GM12878 (cell line): ENCODE data around the gene ZSWIM7. TPM values are rescaled to one million over a fixed set of nuclear protein-coding genes. Genes with fewer than 3 reads are reported as not detected.

ENCODE experiments used
- ATAC-seq: fragments of 200-7000 bp; cut with Tn5 transposase; 3 replicates; pipeline ENCODE4 v1.9.1; 2020; ENCODE audit warnings: mild to moderate bottlenecking, moderate library complexity
- BruUV-seq: library from RNA; stranded (reverse); fragments of 400-500 nt; replicated peaks from 2 replicates; lab custom pipeline; 2021; lab: Mats Ljungman, UMichigan
- CTCF ChIA-PET: fragments of 300-600 bp; sonication (Branson Sonifier 250); formaldehyde crosslinking; extraction: SDS; loops from one replicate; lab custom pipeline; 2021; ENCODE audit warnings: inconsistent platforms; lab: Yijun Ruan, JAX
- POLR2A ChIA-PET: fragments of 350-600 bp; formaldehyde crosslinking; extraction: SDS; loops from one replicate; lab custom pipeline; 2021; ENCODE audit warnings: inconsistent platforms; lab: Charles Lee
- RAD21 ChIA-PET: fragments of 300-600 bp; sonication (Branson Sonifier 250); formaldehyde crosslinking; loops from one replicate; lab custom pipeline; 2023; ENCODE audit warnings: antibody characterized with exemption; ENCODE audit not compliant: unreplicated experiment; lab: Charles Lee
- SMC1A ChIA-PET: fragments of 300-600 bp; sonication (Branson Sonifier 250); formaldehyde crosslinking; loops from one replicate; lab custom pipeline; 2023; ENCODE audit not compliant: unreplicated experiment, uncharacterized antibody; lab: Charles Lee
- DNase-seq: peaks from one replicate; pipeline ENCODE4 v3.0.0-alpha.2; 2011; ENCODE audit warnings: low read depth, low spot score
- FAIRE-seq: peaks from 3 replicates; lab custom pipeline; 2011; peaks lifted over from hg19 to GRCh38; lab: Jason Lieb, UNC
- H2AFZ ChIP-seq: 2 replicates; pipeline ENCODE4 v1.6.0; 2011; ENCODE audit warnings: low read depth, low read length, control low read depth; ENCODE audit not compliant: control insufficient read depth
- H3K27ac ChIP-seq: 2 replicates; pipeline ENCODE4 v1.5.1; 2011; ENCODE audit warnings: control low read depth; ENCODE audit not compliant: control insufficient read depth, insufficient read depth
- H3K27me3 ChIP-seq, 2 experiments: replicated peaks in 1 of 2; 2 replicates each; pipeline versions ENCODE4 v1.6.0 to v1.6.1; 2011; ENCODE audit warnings: low read length in 1 of 2; ENCODE audit not compliant: control insufficient read depth in 2 of 2, insufficient read depth in 2 of 2
- H3K36me3 ChIP-seq, 2 experiments: 2 replicates each; pipeline ENCODE4 v1.5.1; 2011; ENCODE audit warnings: low read length in 1 of 2; ENCODE audit not compliant: control insufficient read depth in 2 of 2, insufficient read depth in 2 of 2
- H3K4me1 ChIP-seq: 2 replicates; pipeline ENCODE4 v1.6.1; 2011; ENCODE audit warnings: mild to moderate bottlenecking, low read length, moderate library complexity, mixed read lengths; ENCODE audit not compliant: control insufficient read depth, insufficient read depth
- H3K4me2 ChIP-seq: 2 replicates; pipeline ENCODE4 v1.6.0; 2011; ENCODE audit warnings: control low read depth; ENCODE audit not compliant: control insufficient read depth, insufficient read depth
- H3K4me3 ChIP-seq: fragments of 200-600 bp; sonication (generic); 2 replicates; pipeline ENCODE4 v1.5.1; 2016
- H3K79me2 ChIP-seq: 2 replicates; pipeline ENCODE4 v1.6.0; 2011; ENCODE audit warnings: low read length; ENCODE audit not compliant: control insufficient read depth, insufficient read depth
- H3K9ac ChIP-seq: 2 replicates; pipeline ENCODE4 v1.8.0; 2011; ENCODE audit warnings: low read length, control low read depth, mixed read lengths; ENCODE audit not compliant: control insufficient read depth, insufficient read depth
- H3K9me3 ChIP-seq: replicated peaks from 3 replicates; pipeline ENCODE4 v1.5.1; 2011; ENCODE audit warnings: mild to moderate bottlenecking, low read length; ENCODE audit not compliant: control insufficient read depth, insufficient read depth
- H4K20me1 ChIP-seq: 2 replicates; pipeline ENCODE4 v1.6.0; 2011; ENCODE audit not compliant: control insufficient read depth, insufficient read depth
- BCL11A ChIP-seq: IDR thresholded peaks from 2 replicates; pipeline ENCODE4 v1.6.1; 2011; ENCODE audit warnings: low read depth, low read length
- CTCF ChIP-seq, 3 experiments: IDR thresholded peaks in 2 of 3; conservative IDR thresholded peaks in 1 of 3; 2 replicates each; pipeline ENCODE4 v1.5.1; 2011; ENCODE audit warnings: low read depth in 3 of 3, low read length in 3 of 3, mild to moderate bottlenecking in 3 of 3, control low read depth in 2 of 3, moderate library complexity in 2 of 3, inconsistent platforms in 1 of 3, mixed read lengths in 1 of 3; ENCODE audit not compliant: control insufficient read depth in 2 of 3, insufficient read depth in 1 of 3; ENCODE audit errors: extremely low read depth in 1 of 3
- E4F1 ChIP-seq: fragments of 450-650 bp; IDR thresholded peaks from 2 replicates; pipeline ENCODE4 v1.6.1; 2018; ENCODE audit warnings: borderline replicate concordance, mild to moderate bottlenecking; ENCODE audit not compliant: partially characterized antibody
- ETV6 ChIP-seq, 2 experiments: fragments of 450-650 bp in 1 of 2; IDR thresholded peaks in 1 of 2; conservative IDR thresholded peaks in 1 of 2; 2 replicates each; pipeline ENCODE4 v1.6.1; 2014; ENCODE audit warnings: antibody characterized with exemption in 1 of 2, borderline replicate concordance in 1 of 2, low read depth in 1 of 2, mild to moderate bottlenecking in 1 of 2, moderate library complexity in 1 of 2
- FOXK2 ChIP-seq: fragments of 450-650 bp; IDR thresholded peaks from 2 replicates; pipeline ENCODE4 v1.6.1; 2017; ENCODE audit warnings: mild to moderate bottlenecking, moderate library complexity
- IRF4 ChIP-seq: IDR thresholded peaks from 2 replicates; pipeline ENCODE4 v1.6.1; 2011; ENCODE audit warnings: low read depth, low read length
- LARP7 ChIP-seq: fragments of 450-650 bp; IDR thresholded peaks from 2 replicates; pipeline ENCODE4 v1.6.1; 2017; ENCODE audit warnings: mild to moderate bottlenecking
- MEF2B ChIP-seq: fragments of 450-650 bp; IDR thresholded peaks from 2 replicates; pipeline ENCODE4 v1.6.1; 2018; ENCODE audit warnings: mild to moderate bottlenecking, moderate library complexity; ENCODE audit not compliant: partially characterized antibody, poor library complexity, severe bottlenecking
- MTA3 ChIP-seq: IDR thresholded peaks from 2 replicates; pipeline ENCODE4 v1.6.1; 2012; ENCODE audit warnings: low read length, inconsistent platforms, borderline replicate concordance
- MYC ChIP-seq: IDR thresholded peaks from 2 replicates; pipeline ENCODE4 v1.6.1; 2011; ENCODE audit warnings: mild to moderate bottlenecking, low read length, moderate library complexity, inconsistent platforms; ENCODE audit not compliant: insufficient read depth, insufficient replicate concordance, insufficient read length, severe bottlenecking
- NFXL1 ChIP-seq: fragments of 450-650 bp; IDR thresholded peaks from 2 replicates; pipeline ENCODE4 v1.6.1; 2017; ENCODE audit warnings: antibody characterized with exemption, mild to moderate bottlenecking, borderline replicate concordance
- NFYB ChIP-seq: IDR thresholded peaks from 2 replicates; pipeline ENCODE4 v1.6.1; 2011; ENCODE audit warnings: low read depth, mild to moderate bottlenecking, low read length, improper control_type of control experiment, moderate library complexity; ENCODE audit not compliant: insufficient read depth
- POLR2AphosphoS5 ChIP-seq: IDR thresholded peaks from 2 replicates; pipeline ENCODE4 v1.6.1; 2011; ENCODE audit warnings: mild to moderate bottlenecking, low read length, inconsistent platforms
- RELA ChIP-seq: fragments of 450-650 bp; IDR thresholded peaks from 2 replicates; pipeline ENCODE4 v1.8.0; 2014; ENCODE audit warnings: borderline replicate concordance; ENCODE audit not compliant: partially characterized antibody
- REST ChIP-seq: IDR thresholded peaks from 2 replicates; pipeline ENCODE4 v1.6.1; 2012; ENCODE audit warnings: mild to moderate bottlenecking, low read depth, low read length
- STAT3 ChIP-seq: IDR thresholded peaks from 2 replicates; pipeline ENCODE4 v1.6.1; 2011; ENCODE audit warnings: low read depth, low read length, improper control_type of control experiment
- ZNF274 ChIP-seq: IDR thresholded peaks from one replicate; pipeline ENCODE4 v1.8.0; 2011; ENCODE audit not compliant: insufficient read length, insufficient read depth
- WGBS: methylation state at CpG from one replicate; pipeline ENCODE4 v1.1.6; 2016; ENCODE audit warnings: low lambda C conversion rate; ENCODE audit not compliant: insufficient replicate concordance, insufficient coverage; ENCODE audit errors: missing lambda C conversion rate; 5-methylcytosine and 5-hydroxymethylcytosine counted together
- in situ Hi-C: fragments of 300-500 bp; cut with MboI; formaldehyde crosslinking; loops from 9 replicates; pipeline ENCODE4 v1.14.3; 2018; ENCODE audit warnings: mixed read lengths
- intact Hi-C: fragments of 100-400 bp; cut with micrococcal nuclease; formaldehyde crosslinking; loops from one replicate; pipeline ENCODE4 v1.14.2; 2022; ENCODE audit not compliant: unreplicated experiment
- polyA plus RNA-seq, 11 experiments: library from polyadenylated mRNA; depleted of rRNA in 4 of 11; unstranded in 6 of 11; stranded (reverse) in 5 of 11; fragments of >200 nt; fragmentation: Nextera tagmentation in 4 of 11; fragmentation: Illumina TruSeq in 1 of 11; extraction: Ambion mirVana in 4 of 11; extraction: Trizol in 1 of 11; gene quantifications; 1 replicate in 1 of 11; 2 replicates in 10 of 11; pipeline versions ENCODE4 v1.2.1 to v1.2.3, GENCODE V29; 2011 to 2016; ENCODE audit warnings: inconsistent platforms in 2 of 11, missing spikeins in 2 of 11, low read depth in 1 of 11
- total RNA-seq, 4 experiments: library from RNA; depleted of rRNA in 3 of 4; stranded (reverse); fragments of >200 nt in 3 of 4; fragmentation: Illumina TruSeq in 1 of 4; extraction: Trizol in 1 of 4; gene quantifications; 2 replicates each; pipeline versions ENCODE4 v1.2.1 to v1.2.3, GENCODE V29; 2013 to 2021

Gene ZSWIM7
- total and polyA plus RNA-seq, 10 of the 15 experiments (the other 5 are each of a cell fraction or from before 2014, with no cell fraction given) = 7.0 to 26.6 (median 9.9) TPM

GRCh38 chr17:15970500-15970899 lies 29.0 kb downstream of the ZSWIM7 start:
- no peaks in the 10 kb centered on the region for H3K4me1 ChIP-seq
- no peaks in the 10 kb centered on the region for H3K36me3 ChIP-seq
- no peak overlapping the region for H3K9ac ChIP-seq
- no peak overlapping the region for H3K27ac ChIP-seq
- POLR2A ChIA-PET = no interaction called here
- WGBS = 97% methylated on average over 2 of the region's 2 CpGs
- BruUV-seq = no TSS peak
- DNase-seq (no peak), ATAC-seq (no peak), FAIRE-seq (no peak)
- no peak overlapping the region for H3K4me2 ChIP-seq
- H2AFZ ChIP-seq = no peak overlapping the region
- no peaks in the 10 kb centered on the region for H3K79me2 ChIP-seq
- in situ Hi-C loops (no loop called here), intact Hi-C loops (no loop called here)
- H3K4me3 ChIP-seq = no peak overlapping the region
- no peaks in the 10 kb centered on the region for H3K9me3 ChIP-seq
- peaks cover 0 to 9% of the 10 kb centered on the region in 2 experiments; a peak in 2 of 4 replicates for H3K27me3 ChIP-seq
- CTCF ChIA-PET = no interaction called here
- RAD21 ChIA-PET = interaction anchor here (0.9 to 1.0 kb wide), 2 partner anchors 11 to 25 kb away, joined by 3 read pairs; no protein-coding TSS in a partner anchor
- SMC1A ChIA-PET = interaction anchor here (1.3 kb wide), 1 partner anchor 12 kb away, joined by 3 read pairs; no protein-coding TSS in a partner anchor
- H4K20me1 ChIP-seq = no peaks in the 10 kb centered on the region
- no peak for TF ChIP-seq ETV6 (conservative IDR thresholded peaks at IDR 0.05 in 1 of 2, IDR thresholded peaks at IDR 0.05 in 1 of 2; ENCODE audit: borderline replicate concordance in 1 of 2, low read depth in 1 of 2)
- TF ChIP-seq E4F1 = no peak
- no peak for TF ChIP-seq POLR2AphosphoS5
- no peak for TF ChIP-seq CTCF (IDR thresholded peaks at IDR 0.05 in 2 of 3, conservative IDR thresholded peaks at IDR 0.05 in 1 of 3; ENCODE audit: control insufficient read depth in 2 of 3, extremely low read depth in 1 of 3, insufficient read depth in 1 of 3, low read depth in 3 of 3, low read length in 3 of 3)
- TF ChIP-seq LARP7 = no peak
- TF ChIP-seq MYC = no peak
- TF ChIP-seq ZNF274 = no peak
- TF ChIP-seq IRF4 = no peak
- TF ChIP-seq RELA = no peak
- no peak for TF ChIP-seq MEF2B
- TF ChIP-seq NFXL1 = no peak
- TF ChIP-seq MTA3 = no peak
- no peak for TF ChIP-seq FOXK2
- TF ChIP-seq BCL11A = no peak
- TF ChIP-seq NFYB = no peak
- TF ChIP-seq REST = no peak
- no peak for TF ChIP-seq STAT3
